ENCODE results near the gene MCAT.

Gene MCAT

DNA sequence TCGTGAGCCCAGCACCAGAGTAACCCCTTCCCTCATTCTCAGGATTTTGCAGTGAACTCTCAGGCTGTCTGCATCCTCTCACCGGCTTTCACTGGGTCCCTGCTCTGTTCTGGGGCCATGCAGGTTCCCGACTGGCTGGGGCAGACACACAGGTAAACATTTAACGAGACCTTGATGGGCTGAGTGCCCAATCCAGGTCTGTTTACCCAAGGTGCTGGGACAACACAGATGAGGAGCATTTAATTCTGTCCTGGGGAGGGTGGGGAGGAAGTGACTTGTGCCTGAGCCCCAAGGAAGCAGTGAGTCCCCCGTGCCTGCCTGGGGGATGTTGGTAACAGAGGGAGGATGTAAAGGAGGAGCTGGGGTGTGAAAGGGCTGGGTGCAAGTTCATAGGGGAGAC, 28.2 kb downstream of the MCAT start:
- Histone ChIP-seq H3K9me2 (replicated peaks; ENCODE audit: insufficient read depth, low read length) (no peaks in the 10 kb centered on the region), H2AFZ (ENCODE audit: low read length) (no peak overlapping the region), H3K4me3 (ENCODE audit: low read length) (no peak overlapping the region), H3K27ac (ENCODE audit: low read length) (no peak overlapping the region), H3K9ac (ENCODE audit: low read length) (no peak overlapping the region), H3K4me2 (ENCODE audit: low read depth, low read length) (no peak overlapping the region), H4K20me1 (ENCODE audit: insufficient read depth, low read length) (no peaks in the 10 kb centered on the region), H3F3A (ENCODE audit: insufficient read depth, low read length) (no peaks in the 10 kb centered on the region), H3K4me1 (ENCODE audit: low read length) (peaks cover 3% of the 10 kb centered on the region; the same call in 1 of the 2 replicates), H3K36me3 (replicated peaks; ENCODE audit: insufficient read depth, low read length) (no peaks in the 10 kb centered on the region), H3K79me2 (ENCODE audit: low read length) (no peaks in the 10 kb centered on the region), H3K27me3 (replicated peaks; ENCODE audit: insufficient read depth, low read length) (peaks cover 15% of the 10 kb centered on the region; the same call in 1 of the 2 replicates), H3K9me3 (replicated peaks; ENCODE audit: insufficient read depth, low read length) (no peaks in the 10 kb centered on the region)
- no peak for DNase-seq
- no peak for TF ChIP-seq EZH2 (optimal IDR thresholded peaks at IDR 0.05; ENCODE audit: low read depth, low read length)
- TF ChIP-seq EZH2phosphoT487 (IDR thresholded peaks at IDR 0.05; ENCODE audit: low read length), result no peak
- TF ChIP-seq, protein P1, sequence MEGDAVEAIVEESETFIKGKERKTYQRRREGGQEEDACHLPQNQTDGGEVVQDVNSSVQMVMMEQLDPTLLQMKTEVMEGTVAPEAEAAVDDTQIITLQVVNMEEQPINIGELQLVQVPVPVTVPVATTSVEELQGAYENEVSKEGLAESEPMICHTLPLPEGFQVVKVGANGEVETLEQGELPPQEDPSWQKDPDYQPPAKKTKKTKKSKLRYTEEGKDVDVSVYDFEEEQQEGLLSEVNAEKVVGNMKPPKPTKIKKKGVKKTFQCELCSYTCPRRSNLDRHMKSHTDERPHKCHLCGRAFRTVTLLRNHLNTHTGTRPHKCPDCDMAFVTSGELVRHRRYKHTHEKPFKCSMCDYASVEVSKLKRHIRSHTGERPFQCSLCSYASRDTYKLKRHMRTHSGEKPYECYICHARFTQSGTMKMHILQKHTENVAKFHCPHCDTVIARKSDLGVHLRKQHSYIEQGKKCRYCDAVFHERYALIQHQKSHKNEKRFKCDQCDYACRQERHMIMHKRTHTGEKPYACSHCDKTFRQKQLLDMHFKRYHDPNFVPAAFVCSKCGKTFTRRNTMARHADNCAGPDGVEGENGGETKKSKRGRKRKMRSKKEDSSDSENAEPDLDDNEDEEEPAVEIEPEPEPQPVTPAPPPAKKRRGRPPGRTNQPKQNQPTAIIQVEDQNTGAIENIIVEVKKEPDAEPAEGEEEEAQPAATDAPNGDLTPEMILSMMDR (IDR thresholded peaks at IDR 0.05; ENCODE audit: low read length), result no peak

DNA sequence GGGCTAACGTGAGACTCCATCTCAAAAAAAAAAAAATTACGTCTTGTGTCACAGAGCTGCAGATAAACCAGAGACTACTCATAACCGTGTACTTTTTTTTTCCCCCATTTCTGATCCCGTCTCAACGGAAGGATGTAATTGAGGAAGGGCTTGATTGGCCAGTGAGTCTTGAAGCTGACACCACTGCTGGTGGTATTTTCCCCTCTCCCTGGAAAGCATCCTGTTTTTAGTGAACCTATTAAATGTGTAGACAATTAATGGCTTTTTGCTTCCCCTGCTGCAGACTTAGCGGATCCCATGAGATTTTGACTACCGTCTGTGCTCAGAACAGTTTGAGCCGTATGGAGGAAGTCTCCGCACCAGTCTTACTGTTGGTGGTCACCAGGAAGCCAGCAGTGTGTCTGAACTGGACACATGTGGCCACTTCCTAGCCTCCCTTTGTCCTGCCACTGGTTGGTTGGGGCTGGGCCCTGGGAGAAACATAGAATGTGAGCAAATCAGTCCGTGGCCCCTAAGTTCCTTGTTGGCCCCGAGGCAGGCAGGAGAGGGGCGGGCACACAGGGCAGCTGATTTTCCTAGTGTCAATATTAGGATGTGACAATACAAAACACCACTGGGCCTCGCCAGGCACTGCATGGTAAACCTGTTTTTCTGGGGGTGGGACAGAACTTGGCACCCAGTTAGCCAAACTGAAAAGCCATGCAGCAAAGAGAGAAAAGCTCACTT, 29.5 kb downstream of the MCAT start:
- Histone ChIP-seq H3K36me3 (replicated peaks; ENCODE audit: insufficient read depth, low read length) (no peaks in the 10 kb centered on the region), H3K27ac (ENCODE audit: low read length) (no peak overlapping the region), H3K9me2 (replicated peaks; ENCODE audit: insufficient read depth, low read length) (no peaks in the 10 kb centered on the region), H3K4me1 (ENCODE audit: low read length) (peaks cover 3% of the 10 kb centered on the region; the same call in 1 of the 2 replicates), H3K27me3 (replicated peaks; ENCODE audit: insufficient read depth, low read length) (peaks cover 17% of the 10 kb centered on the region; the same call in 1 of the 2 replicates), H3K9me3 (replicated peaks; ENCODE audit: insufficient read depth, low read length) (no peaks in the 10 kb centered on the region), H2AFZ (ENCODE audit: low read length) (no peak overlapping the region), H3F3A (ENCODE audit: insufficient read depth, low read length) (no peaks in the 10 kb centered on the region), H3K79me2 (ENCODE audit: low read length) (no peaks in the 10 kb centered on the region), H3K4me2 (ENCODE audit: low read depth, low read length) (no peak overlapping the region), H3K9ac (ENCODE audit: low read length) (no peak overlapping the region), H3K4me3 (ENCODE audit: low read length) (no peak overlapping the region), H4K20me1 (ENCODE audit: insufficient read depth, low read length) (no peaks in the 10 kb centered on the region)
- TF ChIP-seq EZH2phosphoT487 (IDR thresholded peaks at IDR 0.05; ENCODE audit: low read length) (no peak), EZH2 (optimal IDR thresholded peaks at IDR 0.05; ENCODE audit: low read depth, low read length) (no peak)
- TF ChIP-seq, protein P1 (IDR thresholded peaks at IDR 0.05; ENCODE audit: low read length), result no peak
- DNase-seq, result no peak

DNA sequence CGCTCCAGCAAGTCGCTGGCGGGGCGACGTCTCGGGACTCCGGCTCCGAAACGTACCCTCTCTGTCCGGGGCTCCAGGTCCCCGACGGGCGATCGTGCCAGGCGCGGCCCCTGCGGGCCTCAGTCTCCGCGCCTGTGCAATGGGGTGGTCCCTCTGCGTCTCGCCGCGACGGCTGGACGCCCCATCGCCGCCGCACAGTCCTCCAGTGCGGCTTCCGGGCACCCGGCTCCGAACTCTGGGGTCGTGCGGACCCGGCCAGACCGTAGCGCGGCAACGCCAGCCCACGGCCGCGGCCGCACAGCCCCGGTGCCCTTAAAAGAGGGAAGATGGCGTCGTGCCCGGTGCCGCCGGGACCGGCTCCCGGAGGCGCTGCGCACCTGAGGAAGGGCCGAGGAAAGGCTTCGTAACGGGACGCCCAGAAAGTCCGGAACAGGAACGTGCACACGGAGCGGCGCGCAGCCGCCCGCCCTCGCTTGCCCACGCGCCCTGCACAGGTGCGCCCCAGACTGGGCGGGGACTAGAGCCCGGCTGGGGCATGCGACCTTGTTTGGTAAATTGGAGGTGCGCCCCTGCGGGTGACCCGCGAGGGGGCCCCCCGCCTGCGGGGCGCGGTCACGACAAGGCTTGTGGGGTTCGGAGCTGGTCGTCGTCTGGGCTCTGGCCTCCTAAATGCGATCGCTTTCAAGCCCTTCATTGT, 32.1 kb downstream of the MCAT start:
- no peaks in the 10 kb centered on the region for H3K9me3 ChIP-seq (replicated peaks; ENCODE audit: insufficient read depth, low read length)
- no peaks in the 10 kb centered on the region for H3F3A ChIP-seq (ENCODE audit: insufficient read depth, low read length)
- H3K27me3 ChIP-seq (replicated peaks; ENCODE audit: insufficient read depth, low read length), result peaks cover 17% of the 10 kb centered on the region; the same call in 1 of the 2 replicates
- peak overlapping the region; percentile 97 for H3K4me2 ChIP-seq (ENCODE audit: low read depth, low read length)
- no peak overlapping the region for H3K27ac ChIP-seq (ENCODE audit: low read length)
- no peaks in the 10 kb centered on the region for H3K36me3 ChIP-seq (replicated peaks; ENCODE audit: insufficient read depth, low read length)
- no peaks in the 10 kb centered on the region for H3K79me2 ChIP-seq (ENCODE audit: low read length)
- DNase-seq, result peak; percentile 34
- no peaks in the 10 kb centered on the region for H4K20me1 ChIP-seq (ENCODE audit: insufficient read depth, low read length)
- TF ChIP-seq EZH2 (optimal IDR thresholded peaks at IDR 0.05; ENCODE audit: low read depth, low read length) (no peak), EZH2phosphoT487 (IDR thresholded peaks at IDR 0.05; ENCODE audit: low read length) (no peak)
- TF ChIP-seq, protein P1 (IDR thresholded peaks at IDR 0.05; ENCODE audit: low read length), result no peak
- H2AFZ ChIP-seq (ENCODE audit: low read length), result peak overlapping the region; percentile 86
- peak overlapping the region; percentile 74 for H3K4me3 ChIP-seq (ENCODE audit: low read length)
- H3K4me1 ChIP-seq (ENCODE audit: low read length), result peaks cover 3% of the 10 kb centered on the region; the same call in 1 of the 2 replicates
- H3K9ac ChIP-seq (ENCODE audit: low read length), result peak overlapping the region; percentile 52; the same call in 1 of the 2 replicates
- H3K9me2 ChIP-seq (replicated peaks; ENCODE audit: insufficient read depth, low read length), result no peaks in the 10 kb centered on the region

Measured in MM.1S (cell line).